ENCODE results near the gene MEF2B.

DNA sequence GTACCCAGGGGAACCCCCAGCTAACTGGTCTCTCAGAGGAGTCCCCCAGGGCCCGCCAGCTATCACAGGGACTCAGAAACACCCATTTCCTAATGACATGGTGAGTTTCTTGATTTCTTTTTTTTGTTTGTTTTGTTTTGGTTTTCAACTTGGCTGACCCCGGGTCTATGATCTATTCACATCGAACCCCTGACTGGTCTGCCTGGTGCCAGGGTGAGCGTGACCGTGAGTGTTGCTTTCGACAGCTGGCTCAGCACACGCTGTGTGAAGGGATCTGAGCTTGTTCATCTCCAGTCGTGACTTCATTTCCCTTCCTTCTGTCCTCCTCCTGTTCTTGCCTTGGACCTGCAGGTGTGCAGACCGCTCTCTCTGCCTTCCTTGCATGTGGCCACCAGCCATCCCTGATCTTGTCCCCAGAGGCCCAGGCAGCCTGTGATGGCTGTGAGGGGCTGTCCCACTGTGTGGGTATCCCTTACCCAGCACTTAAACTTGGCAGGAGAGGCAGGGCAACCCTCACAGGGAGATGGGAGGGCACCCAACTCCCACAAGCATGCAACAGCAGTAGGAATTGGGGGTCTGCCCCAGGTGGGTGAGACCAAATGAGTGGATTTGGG, 58.0 kb downstream of the MEF2B start:
- TF ChIP-seq, protein P1, sequence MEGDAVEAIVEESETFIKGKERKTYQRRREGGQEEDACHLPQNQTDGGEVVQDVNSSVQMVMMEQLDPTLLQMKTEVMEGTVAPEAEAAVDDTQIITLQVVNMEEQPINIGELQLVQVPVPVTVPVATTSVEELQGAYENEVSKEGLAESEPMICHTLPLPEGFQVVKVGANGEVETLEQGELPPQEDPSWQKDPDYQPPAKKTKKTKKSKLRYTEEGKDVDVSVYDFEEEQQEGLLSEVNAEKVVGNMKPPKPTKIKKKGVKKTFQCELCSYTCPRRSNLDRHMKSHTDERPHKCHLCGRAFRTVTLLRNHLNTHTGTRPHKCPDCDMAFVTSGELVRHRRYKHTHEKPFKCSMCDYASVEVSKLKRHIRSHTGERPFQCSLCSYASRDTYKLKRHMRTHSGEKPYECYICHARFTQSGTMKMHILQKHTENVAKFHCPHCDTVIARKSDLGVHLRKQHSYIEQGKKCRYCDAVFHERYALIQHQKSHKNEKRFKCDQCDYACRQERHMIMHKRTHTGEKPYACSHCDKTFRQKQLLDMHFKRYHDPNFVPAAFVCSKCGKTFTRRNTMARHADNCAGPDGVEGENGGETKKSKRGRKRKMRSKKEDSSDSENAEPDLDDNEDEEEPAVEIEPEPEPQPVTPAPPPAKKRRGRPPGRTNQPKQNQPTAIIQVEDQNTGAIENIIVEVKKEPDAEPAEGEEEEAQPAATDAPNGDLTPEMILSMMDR (IDR thresholded peaks at IDR 0.05): no peak
- TF ChIP-seq POLR2A (IDR thresholded peaks at IDR 0.05): no peak

Data from right lobe of liver (tissue), 4 donors.